Measurements from ENCODE around the gene TBXAS1. TPM values are rescaled to one million over a fixed set of nuclear protein-coding genes. Genes with fewer than 3 reads are reported as not detected.

Gene TBXAS1
- total RNA-seq, 4 donors from 2014 or later: 23.0 to 128 (median 47.3) TPM

GRCh38 chr7:139909379-139910050, 80.5 kb downstream of the TBXAS1 start:
- TF ChIP-seq CTCF (IDR thresholded peaks at IDR 0.05; ENCODE audit: low read depth): no peak

GRCh38 chr7:139913021-139913844, 84.2 kb downstream of the TBXAS1 start:
- TF ChIP-seq CTCF (IDR thresholded peaks at IDR 0.05; ENCODE audit: low read depth): no peak

- TF ChIP-seq CTCF (IDR thresholded peaks at IDR 0.05; ENCODE audit: low read depth): no peak
Measured at GRCh38 chr7:139913845-139914135, 84.7 kb downstream of the TBXAS1 start.

- no peak for TF ChIP-seq CTCF (IDR thresholded peaks at IDR 0.05; ENCODE audit: low read depth)
Measured at GRCh38 chr7:139914306-139915267, 85.5 kb downstream of the TBXAS1 start.

- TF ChIP-seq CTCF (IDR thresholded peaks at IDR 0.05; ENCODE audit: low read depth): no peak
Measured at GRCh38 chr7:139915268-139915863, 86.3 kb downstream of the TBXAS1 start.

- no peak for TF ChIP-seq CTCF (IDR thresholded peaks at IDR 0.05; ENCODE audit: low read depth)
Measured at GRCh38 chr7:139915864-139916716, 87.0 kb downstream of the TBXAS1 start.
